GM10266 (cell line): ENCODE data around the gene RAD51B.

Source experiments
- DNase-seq: peaks from one replicate; pipeline ENCODE4 v3.0.0; 2012; ENCODE audit errors: extremely low spot score
- CTCF ChIP-seq: IDR thresholded peaks from 2 replicates; pipeline ENCODE4 v1.5.1; 2012; ENCODE audit warnings: mild to moderate bottlenecking, low read depth; ENCODE audit not compliant: control insufficient read depth, insufficient read depth; ENCODE audit errors: missing control alignments

The RAD51B gene

DNA sequence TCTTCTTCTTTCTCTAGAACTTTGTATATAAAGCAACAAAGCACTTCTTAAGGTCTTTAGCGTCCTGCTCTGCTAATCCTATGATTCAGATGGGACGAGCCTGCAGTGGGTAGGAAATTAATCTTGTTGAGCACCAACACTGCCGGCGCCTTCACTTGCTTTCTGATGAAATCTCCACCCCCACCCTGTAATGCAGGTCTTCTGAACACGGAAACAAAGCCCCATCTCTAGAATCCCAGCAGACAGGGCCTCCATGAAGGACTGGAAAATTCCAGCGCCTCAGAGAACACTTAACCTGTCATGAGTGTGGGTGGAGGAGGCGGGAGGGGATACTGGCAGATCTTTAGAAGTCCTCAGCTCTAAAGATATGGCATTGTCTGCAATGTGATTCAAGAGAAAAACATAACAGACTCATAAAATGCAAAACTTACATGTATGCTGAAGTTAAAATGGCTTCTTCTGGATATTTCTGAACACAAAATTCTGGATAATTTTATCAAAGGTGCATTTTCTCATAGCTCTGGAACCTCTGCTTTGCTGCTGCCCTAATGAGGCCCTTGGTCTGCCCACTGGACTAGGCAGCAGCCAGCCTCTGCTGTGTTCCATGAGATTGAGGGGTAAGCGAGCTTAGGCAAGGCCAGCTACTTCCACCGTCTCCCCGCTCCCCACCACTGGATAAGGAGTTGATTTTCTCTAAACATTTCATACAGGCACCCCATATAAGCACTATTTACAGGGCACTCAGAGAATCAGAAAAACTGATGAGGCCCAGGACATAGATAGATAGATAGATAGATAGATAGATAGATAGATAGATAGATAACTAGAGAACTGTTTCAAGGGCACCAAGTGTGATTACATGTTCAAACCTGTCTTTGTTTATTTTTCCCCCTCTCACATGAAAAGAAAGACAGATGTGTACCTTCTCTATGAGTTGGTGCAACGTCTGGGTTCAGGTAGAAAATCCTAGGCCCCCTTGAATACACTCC is 930.2 kb downstream of the RAD51B start:
- no peak for TF ChIP-seq CTCF
- no peak for DNase-seq

- DNase-seq, result no peak
- no peak for TF ChIP-seq CTCF
Measured at GRCh38 chr14:68752271-68753006, 932.9 kb downstream of the RAD51B start.

DNA sequence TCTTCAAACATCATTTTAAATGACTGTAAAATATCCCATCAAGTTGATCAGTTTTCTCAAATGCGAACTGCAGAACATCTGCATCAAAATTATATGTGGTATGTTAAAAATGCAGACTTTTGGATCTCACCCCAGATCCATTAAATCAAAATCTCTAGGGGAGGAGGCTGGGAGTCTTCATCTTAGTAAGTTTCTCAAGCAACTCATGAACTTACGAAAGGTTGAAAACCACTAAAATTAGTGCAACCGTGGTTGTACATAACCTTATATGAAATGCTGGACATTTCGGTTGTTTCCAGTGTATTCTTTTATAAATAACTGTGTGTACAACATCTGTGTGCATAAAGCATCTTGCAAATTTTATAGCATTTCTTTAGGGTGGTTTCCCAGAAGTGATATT is 934.1 kb downstream of the RAD51B start:
- TF ChIP-seq CTCF, result no peak
- no peak for DNase-seq

DNA sequence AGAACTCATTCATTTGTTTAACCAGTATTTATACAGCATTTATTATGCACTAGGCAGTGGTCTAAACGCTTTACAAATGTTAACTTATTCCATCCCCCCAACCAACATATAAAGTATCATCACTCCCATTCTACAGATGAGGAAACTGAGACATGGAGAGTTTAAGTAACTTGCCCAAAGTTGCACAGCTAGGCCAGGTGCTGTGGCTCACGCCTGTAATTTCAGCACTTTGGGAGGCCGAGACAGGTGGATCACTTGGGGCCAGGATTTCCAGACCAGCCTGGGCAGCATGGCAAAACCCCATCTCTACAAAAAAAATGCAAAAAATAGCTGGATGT is 935.4 kb downstream of the RAD51B start:
- no peak for TF ChIP-seq CTCF
- DNase-seq, result no peak

- DNase-seq, result no peak
- TF ChIP-seq CTCF, result no peak
Measured at GRCh38 chr14:68756000-68756481, 936.5 kb downstream of the RAD51B start.

GRCh38 chr14:68756734-68757133 is 937.2 kb downstream of the RAD51B start:
- no peak for DNase-seq
- TF ChIP-seq CTCF, result no peak
